IPS DF 4.7 (cell line): ENCODE measurements around the gene NAGLU.

Experiments used
- DNase-seq: peaks from one replicate; pipeline ENCODE4 v3.0.0-alpha.2; 2013; ENCODE audit warnings: low spot score; ENCODE audit errors: extremely low read depth

Gene NAGLU

DNA sequence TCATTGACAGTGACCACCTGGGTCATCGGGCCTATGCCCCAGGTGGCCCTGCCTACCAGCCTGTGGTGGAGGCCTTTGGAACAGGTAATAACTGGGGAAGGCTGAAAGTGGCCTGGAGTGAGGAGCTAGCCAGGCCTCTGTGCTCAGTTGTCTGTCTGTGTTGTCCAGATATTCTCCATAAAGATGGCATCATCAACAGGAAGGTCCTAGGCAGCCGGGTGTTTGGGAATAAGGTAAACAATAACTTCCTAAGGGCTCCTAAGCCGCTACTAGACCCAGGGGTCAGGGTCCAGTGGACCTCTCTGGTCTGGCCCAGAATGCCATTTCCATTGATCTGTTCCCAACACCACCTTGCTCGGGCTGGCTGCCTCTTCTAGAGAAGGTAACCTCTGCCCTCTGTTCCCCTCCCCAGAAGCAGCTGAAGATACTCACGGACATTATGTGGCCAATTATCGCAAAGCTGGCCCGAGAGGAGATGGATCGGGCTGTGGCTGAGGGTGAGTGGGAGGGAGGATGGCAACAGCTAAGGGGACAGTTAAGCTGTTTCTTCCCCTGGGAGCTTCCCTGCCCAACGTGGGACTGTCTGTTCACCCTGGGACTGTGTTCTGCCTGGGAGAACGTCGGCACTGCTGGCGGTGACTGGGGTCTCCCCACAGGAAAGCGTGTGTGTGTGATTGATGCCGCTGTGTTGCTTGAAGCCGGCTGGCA is 28.9 kb downstream of the NAGLU start:
- DNase-seq, result no peak

- no peak for DNase-seq
These were observed 29.6 kb downstream of the NAGLU start for GRCh38 chr17:42565523-42566214.

DNA sequence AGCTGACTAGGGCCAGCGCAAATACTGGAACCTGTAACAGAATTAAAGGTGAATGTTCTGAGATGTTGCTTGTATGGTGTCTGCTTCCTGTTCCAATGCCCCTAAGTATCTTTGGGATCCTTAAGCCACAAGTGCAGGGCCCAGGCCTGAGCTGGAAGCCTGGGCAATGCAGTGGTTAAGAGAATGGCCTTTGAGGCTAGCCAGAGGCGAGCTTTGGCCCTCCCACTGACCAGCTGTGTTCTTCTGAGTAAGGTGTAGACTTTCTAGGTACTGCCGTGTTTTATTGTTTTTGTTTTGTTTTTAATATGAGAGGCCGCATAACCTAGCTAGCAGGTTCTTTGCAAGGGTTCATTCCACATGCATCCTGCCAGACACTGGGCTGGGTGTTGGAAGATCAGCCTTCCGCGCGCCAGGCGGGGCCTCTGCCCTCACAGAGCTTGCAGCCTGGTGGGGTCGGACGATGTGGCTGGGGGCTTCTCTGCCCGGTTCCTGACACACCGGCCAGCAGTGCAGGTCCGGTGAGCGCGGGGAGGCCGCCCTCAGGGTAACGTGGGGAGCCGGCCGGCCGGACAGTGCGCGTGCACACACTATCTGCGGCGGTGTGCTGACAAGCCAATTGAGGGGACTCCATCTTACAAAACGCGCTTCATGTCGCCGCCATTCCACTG is 30.3 kb downstream of the NAGLU start:
- no peak for DNase-seq

GRCh38 chr17:42566883-42567573 is 31.0 kb downstream of the NAGLU start, which contains the start of gene MLX:
MLX (plus strand) TSS chr17:42567100; CDS start chr17:42567125, 25 bp downstream.
- DNase-seq, result no peak

- DNase-seq, result no peak
These were observed 32.5 kb downstream of the NAGLU start for GRCh38 chr17:42568341-42569111.

DNA sequence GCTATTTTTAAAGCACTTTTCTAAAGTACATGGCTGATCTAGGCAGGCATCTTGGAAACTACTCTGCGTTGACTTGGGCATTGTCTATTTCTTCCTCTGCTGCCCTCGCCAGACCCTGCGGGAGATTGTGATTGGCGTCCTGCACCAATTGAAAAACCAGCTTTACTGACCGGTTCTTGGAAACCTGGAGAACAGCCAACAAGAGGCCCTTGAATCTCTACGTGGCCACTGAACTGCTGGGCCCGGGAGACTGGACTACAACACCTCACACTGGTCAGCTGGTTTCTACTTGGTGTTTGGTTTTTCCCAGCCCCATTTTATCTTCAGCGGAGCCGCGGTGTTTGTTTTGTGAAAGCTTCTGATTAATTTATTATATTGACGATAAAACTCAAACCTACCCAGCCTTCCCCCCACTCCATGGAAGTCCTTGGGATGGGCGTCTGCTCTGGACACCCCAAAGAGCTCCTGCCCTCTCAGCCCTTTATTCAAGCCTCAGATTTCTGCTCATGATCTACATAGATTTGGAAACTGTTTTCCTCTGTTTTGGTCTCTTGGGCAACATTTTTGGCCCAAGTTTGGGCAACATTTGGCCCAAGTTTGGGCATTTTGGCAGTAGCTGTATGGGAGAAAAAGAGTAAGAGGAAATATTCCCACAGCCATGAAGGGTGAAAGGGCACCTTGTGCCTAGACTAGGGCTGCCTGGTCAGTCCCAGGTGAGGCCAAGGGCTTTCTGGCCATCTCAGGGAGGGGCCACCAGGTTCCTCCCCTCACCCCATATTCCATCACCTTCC is 35.6 kb downstream of the NAGLU start:
- DNase-seq, result no peak

- DNase-seq, result no peak
These were observed 37.1 kb downstream of the NAGLU start for GRCh38 chr17:42573095-42573494.

- DNase-seq, result no peak
These were observed 38.4 kb downstream of the NAGLU start for GRCh38 chr17:42574463-42574862.

DNA sequence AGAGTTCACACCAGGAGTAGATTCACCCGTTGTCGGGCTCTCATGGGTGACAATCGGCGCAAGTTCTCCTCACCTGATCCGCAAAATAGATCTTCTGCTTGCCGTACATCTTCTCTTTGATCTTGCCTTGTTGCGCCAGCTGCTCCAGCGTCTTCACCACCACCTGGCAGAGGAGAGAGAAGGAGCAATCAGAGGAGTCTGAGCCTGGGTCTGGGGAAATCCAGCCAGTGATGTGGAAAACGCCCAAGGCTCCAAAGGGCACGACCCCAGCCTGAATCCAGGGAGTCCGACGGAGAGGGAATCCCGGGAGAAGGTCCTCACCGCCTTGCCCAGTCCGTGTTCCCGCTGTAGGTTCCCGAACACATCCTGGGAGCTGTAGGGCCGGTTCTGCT is 41.1 kb downstream of the NAGLU start:
- no peak for DNase-seq

DNA sequence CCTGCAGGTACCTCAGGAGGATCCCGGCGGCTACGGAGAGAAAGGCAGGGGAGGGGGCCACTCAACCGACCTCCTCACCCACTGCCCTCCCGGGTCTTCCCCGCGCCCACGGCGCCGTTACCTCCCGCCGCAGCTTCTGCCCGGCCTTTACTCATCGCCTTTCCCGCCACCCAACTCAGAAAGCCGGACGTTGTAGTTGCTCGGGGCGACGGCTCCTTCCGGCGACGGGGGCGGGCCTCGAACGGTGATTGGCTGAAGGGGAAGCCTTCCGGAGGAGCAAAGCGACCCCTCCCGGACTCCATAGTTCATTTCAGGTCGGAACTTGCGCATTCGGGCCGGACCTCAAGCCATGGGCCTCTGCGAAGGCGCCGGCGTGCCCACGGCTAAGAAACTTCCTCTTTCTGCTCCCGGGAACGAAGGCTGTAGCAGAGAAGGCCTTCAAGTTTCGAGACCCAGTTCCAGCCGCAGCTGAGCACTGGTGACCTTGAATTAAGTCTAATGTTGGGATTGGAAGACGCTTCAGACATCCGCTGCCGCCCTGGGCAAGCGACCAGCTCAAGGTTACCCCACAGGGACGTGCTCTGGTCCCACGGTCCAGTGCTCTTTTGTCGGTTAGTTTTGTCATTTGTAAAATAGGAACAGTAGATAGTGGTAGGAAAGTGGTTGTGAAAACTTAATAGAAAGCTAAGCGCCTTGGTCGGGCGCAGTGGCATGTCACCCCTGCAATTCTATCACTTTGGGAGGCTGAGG is 41.7 kb downstream of the NAGLU start, which contains the start of gene PSMC3IP:
TSS of gene PSMC3IP (minus strand) at position 198 of the 750 bp plus-strand sequence. CDS start at position 155, 43 bp downstream.
- peak; percentile 84 for DNase-seq

- DNase-seq, result peak; percentile 62
These were observed 42.3 kb downstream of the NAGLU start for GRCh38 chr17:42578282-42578869.

DNA sequence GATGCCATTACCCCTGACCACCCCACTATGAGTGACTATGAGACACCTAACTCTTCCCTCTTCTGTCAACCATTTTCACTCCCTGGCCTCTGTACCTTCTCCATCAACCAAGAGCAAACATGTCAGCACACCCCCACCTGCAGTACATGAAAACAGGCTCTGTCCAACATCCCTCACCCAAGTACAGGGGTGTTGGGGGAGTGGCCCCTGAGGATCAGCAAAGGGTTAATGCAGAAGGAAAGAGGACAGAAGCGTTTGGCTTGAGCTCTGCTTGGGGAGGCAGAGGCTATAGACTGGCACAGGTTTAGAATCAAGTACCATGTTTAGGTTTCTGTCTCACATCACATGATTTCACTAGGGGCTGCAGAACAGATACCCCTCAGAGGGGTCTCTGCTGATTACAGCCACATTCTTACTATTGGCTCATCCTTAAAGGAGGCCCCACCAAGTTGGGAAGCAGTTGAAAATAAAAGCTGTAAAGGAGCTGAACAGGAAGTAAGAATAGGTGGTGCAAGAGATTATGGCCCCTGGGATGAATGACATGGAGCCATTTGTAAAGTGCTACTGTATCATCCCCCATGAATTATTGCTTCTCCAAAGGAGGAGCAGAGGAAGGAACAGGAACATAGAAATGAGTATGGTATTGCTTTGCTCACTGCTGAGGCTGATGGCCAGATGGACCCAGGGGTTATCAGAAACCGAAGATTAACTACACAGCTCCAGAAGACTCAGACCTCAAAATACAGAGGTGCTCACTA is 43.9 kb downstream of the NAGLU start:
- DNase-seq, result no peak

- no peak for DNase-seq
These were observed 45.8 kb downstream of the NAGLU start for GRCh38 chr17:42581744-42582270.

- DNase-seq, result no peak
These were observed 48.8 kb downstream of the NAGLU start for GRCh38 chr17:42584880-42585279.

GRCh38 chr17:42585353-42585752 is 49.3 kb downstream of the NAGLU start:
- DNase-seq, result no peak

DNA sequence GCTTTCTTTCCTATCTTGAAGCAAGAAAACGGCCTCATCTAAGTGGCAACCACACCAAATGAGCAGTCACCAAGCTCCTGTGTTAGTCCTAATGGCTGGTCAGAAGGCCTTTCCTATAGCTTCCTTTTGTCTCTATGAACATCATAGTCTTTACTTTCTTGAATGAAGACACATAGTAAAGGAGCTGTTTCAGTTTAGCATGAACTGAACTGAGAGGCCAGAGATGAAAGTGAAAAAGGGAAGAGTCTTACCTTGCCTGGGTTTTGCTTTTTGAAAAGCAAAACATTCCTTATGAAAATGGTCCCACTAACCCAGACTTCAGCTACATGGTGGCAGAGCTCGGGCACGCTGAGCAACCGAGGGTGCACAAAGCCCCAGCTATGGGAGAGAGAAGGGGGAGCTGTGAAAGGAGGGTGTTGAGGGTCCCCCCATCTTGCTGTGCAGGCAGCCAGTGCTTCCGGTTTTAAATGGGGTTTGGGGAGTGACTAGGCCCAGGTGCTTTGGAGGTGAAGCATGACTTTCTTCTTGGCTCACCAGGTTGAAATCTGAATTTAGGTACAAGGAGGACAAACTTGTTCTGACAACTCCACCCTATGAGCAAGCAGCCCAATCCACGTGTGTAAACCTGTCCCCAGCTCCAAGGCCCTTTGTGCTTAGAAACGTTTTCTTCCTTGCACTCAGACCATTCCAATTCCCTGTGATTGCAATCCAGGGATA is 50.6 kb downstream of the NAGLU start:
- DNase-seq, result no peak

DNA sequence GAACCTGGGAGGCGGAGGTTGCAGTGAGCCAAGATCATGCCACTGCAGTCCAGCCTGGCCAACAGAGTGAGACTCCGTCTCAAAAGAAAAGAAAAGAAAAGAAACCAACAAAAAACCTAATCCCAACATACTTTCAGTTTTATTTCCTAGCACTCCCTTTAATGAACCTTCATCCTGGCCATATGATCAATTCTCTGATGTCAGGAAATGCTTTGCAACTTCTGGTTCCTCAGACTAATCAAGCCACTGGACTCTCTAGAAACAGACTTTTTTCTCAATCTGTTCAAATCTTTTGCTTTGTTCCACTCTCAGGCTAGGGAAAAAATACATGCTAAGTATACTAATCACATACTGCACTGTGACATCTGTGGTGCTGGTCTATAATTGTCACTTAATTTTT is 54.8 kb downstream of the NAGLU start:
- no peak for DNase-seq
